ENCODE data around the gene ABI3.

DNA sequence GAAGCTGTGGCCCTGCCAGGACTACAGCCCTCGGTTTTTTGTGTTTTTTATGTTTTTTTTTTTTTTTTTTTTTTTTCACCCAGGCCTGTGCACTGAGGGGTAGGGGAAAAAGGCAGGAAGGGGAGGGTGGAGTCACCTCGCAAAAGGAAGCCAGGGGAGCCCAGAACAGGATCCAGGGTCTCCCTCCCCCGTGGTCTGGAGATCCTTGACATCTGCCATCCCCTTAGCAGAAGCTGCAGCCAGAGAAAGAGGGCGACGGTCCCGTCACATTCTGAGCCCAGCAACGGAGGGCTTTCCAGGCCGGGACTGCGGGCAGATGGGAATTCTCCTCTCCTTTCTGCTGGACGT lies 49.1 kb downstream of the ABI3 start:
- TF ChIP-seq, protein P1, sequence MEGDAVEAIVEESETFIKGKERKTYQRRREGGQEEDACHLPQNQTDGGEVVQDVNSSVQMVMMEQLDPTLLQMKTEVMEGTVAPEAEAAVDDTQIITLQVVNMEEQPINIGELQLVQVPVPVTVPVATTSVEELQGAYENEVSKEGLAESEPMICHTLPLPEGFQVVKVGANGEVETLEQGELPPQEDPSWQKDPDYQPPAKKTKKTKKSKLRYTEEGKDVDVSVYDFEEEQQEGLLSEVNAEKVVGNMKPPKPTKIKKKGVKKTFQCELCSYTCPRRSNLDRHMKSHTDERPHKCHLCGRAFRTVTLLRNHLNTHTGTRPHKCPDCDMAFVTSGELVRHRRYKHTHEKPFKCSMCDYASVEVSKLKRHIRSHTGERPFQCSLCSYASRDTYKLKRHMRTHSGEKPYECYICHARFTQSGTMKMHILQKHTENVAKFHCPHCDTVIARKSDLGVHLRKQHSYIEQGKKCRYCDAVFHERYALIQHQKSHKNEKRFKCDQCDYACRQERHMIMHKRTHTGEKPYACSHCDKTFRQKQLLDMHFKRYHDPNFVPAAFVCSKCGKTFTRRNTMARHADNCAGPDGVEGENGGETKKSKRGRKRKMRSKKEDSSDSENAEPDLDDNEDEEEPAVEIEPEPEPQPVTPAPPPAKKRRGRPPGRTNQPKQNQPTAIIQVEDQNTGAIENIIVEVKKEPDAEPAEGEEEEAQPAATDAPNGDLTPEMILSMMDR (IDR thresholded peaks at IDR 0.05), result no peak
- TF ChIP-seq POLR2A (IDR thresholded peaks at IDR 0.05), result no peak

Data from esophagus squamous epithelium (tissue), 4 donors.